Esophagus squamous epithelium (tissue), 5 donors: ENCODE results near the gene RTEL1. TPM values are rescaled to one million over a fixed set of nuclear protein-coding genes. Genes with fewer than 3 reads are reported as not detected.
A peak's percentile ranks its signal among the peaks of the same experiment; 100 is the strongest.
"Not testable (repeated sequence)": the region's sequence is repeated elsewhere in the genome, so short reads cannot be mapped to it uniquely, and the experiment has no call there.

Source experiments
- DNase-seq: peaks from one replicate; lab custom pipeline; 2025; lab: John Stamatoyannopoulos, UW
- H3K27ac ChIP-seq, 4 donors: fragments of 200-600 bp; sonication (generic); one replicate each; pipeline ENCODE4 v1.5.1; 2016 to 2019; ENCODE audit warnings: mild to moderate bottlenecking in 1 of 4
- H3K27me3 ChIP-seq, 4 donors: fragments of 200-600 bp; sonication (generic); 1 replicate in 3 of 4; 2 replicates in 1 of 4; pipeline versions ENCODE4 v1.5.1 to v1.6.0; 2017 to 2021; ENCODE audit warnings: antibody characterized with exemption in 1 of 4
- H3K36me3 ChIP-seq, 3 donors: fragments of 200-600 bp; sonication (generic); one replicate each; pipeline ENCODE4 v1.5.1; 2016 to 2019
- H3K4me1 ChIP-seq, 3 donors: fragments of 200-600 bp; sonication (generic); one replicate each; pipeline ENCODE4 v1.5.1; 2017 to 2019
- H3K4me3 ChIP-seq, 4 donors: fragments of 200-600 bp; sonication (generic); 1 replicate in 3 of 4; 2 replicates in 1 of 4; pipeline ENCODE4 v1.5.1; 2016 to 2019; ENCODE audit warnings: mild to moderate bottlenecking in 2 of 4, moderate library complexity in 1 of 4
- H3K9me3 ChIP-seq, 3 donors: fragments of 200-600 bp; sonication (generic); one replicate each; pipeline ENCODE4 v1.5.1; 2016 to 2019
- POLR2A ChIP-seq, 4 donors: fragments of 450-650 bp; IDR thresholded peaks; one replicate each; pipeline ENCODE4 v1.6.1; 2017; ENCODE audit warnings: antibody characterized with exemption in 4 of 4, mild to moderate bottlenecking in 4 of 4, moderate library complexity in 3 of 4
- WGBS, 2 donors: methylation state at CpG; one replicate each; pipeline ENCODE4 v1.1.5; 2018; 5-methylcytosine and 5-hydroxymethylcytosine counted together
- intact Hi-C: fragments of 100-400 bp; cut with DNase I; formaldehyde crosslinking; loops from one replicate; pipeline ENCODE4 v1.15.0; 2022
- total RNA-seq, 4 donors: library from RNA; depleted of rRNA; stranded (reverse); fragments of >200 nt; gene quantifications; one replicate each; pipeline ENCODE4 v1.1.0, GENCODE V29; 2016
- TF ChIP-seq, protein P1 (sequence below), 6 experiments: fragments of 450-650 bp in 4 of 6; fragments of 200-600 bp in 2 of 6; sonication (generic) in 2 of 6; IDR thresholded peaks; one replicate each; pipeline ENCODE4 v1.5.1; 2016 to 2019; ENCODE audit warnings: antibody characterized with exemption in 6 of 6, mild to moderate bottlenecking in 4 of 6, moderate library complexity in 4 of 6
- donor health status: DM: yes; HTN: yes; CAD: no.

RTEL1 gene
- total RNA-seq, 4 donors from 2014 or later, result 6.4 to 22.7 (median 12.8) TPM

DNA sequence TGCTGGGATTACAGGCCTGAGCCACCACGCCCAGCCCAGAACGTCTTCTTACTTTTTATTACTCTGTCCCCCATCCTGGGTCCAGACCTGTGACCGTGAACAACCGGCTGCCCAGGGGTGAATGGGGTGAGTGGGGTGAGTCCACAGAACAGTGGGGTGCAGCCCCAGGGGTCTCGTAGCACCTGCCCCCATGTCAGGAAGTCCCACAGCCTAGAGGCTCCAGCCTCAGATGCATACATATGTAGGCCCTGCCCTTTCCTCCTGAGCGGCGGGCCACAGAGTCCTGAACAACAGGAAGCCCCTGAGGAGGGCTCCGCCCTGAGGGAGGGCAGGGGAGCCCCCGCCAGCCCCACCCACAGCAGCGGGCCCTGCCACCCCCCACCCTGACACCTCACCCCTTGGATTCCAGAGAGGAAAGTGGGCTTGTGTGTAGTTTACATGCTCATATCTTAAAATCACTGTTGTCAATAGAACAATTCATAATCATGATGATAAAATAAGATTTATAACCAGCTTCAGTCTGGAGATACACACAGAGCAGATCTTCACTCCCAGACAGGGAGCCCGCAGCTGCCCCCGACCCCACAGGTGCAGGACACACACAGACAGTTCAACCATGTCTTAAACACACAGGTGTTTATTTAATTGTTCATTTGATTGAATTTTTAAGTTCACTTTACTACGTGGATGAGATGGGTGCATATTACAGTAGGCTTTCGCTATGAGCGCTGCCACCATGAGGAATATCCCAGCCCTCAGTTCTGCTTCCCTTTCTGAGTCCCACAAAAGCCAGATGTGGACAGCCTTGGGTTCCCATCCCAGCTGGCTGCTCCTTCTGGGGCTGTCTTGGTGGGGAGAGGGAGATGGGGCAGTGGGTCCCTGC lies 18.8 kb upstream of the RTEL1 start:
- peak overlapping the region; percentile 43 to 75 (median 62) for H3K27ac ChIP-seq
- intact Hi-C loops, result no loop called here

DNA sequence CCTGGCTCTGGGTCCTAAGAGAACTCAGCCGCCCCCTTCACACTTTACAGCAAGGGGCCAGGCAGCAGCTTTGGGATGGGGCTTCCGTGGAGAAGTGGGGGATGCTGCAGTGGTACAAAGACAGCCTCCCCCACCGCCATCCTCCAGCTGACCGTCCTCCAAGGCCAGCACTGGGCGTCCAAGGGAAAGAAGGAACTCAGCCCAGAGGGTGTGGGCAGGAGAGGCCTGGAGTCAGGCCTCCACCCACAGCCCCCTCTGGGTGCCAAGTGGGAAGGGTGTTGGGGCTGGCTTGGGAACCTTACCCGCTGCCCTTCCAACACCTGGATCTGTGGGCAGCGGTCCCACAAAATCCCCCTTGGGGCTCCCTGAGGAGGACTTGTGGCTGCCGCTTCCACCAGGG lies 18.0 kb upstream of the RTEL1 start:
- Histone ChIP-seq H3K27me3 (no peaks in the 10 kb centered on the region), H3K27ac (peak overlapping the region; percentile 43 to 75 (median 62)), H3K4me1 (peaks cover 11 to 38% (median 17%) of the 10 kb centered on the region in 3 donors), H3K36me3 (no peaks in the 10 kb centered on the region), H3K4me3 (peak overlapping the region in 3 of 4 donors; percentile 54 to 70 (median 66)), H3K9me3 (no peaks in the 10 kb centered on the region)
- TF ChIP-seq POLR2A (IDR thresholded peaks at IDR 0.05), result no peak
- TF ChIP-seq, protein P1, sequence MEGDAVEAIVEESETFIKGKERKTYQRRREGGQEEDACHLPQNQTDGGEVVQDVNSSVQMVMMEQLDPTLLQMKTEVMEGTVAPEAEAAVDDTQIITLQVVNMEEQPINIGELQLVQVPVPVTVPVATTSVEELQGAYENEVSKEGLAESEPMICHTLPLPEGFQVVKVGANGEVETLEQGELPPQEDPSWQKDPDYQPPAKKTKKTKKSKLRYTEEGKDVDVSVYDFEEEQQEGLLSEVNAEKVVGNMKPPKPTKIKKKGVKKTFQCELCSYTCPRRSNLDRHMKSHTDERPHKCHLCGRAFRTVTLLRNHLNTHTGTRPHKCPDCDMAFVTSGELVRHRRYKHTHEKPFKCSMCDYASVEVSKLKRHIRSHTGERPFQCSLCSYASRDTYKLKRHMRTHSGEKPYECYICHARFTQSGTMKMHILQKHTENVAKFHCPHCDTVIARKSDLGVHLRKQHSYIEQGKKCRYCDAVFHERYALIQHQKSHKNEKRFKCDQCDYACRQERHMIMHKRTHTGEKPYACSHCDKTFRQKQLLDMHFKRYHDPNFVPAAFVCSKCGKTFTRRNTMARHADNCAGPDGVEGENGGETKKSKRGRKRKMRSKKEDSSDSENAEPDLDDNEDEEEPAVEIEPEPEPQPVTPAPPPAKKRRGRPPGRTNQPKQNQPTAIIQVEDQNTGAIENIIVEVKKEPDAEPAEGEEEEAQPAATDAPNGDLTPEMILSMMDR (IDR thresholded peaks at IDR 0.05), result no peak
- intact Hi-C loops, result no loop called here
- WGBS, 2 donors, result 73 to 90% methylated on average over 2 to 5 of the region's 8 CpGs
- no peak for DNase-seq

More for the DNA sequence above, 18.8 kb upstream of the RTEL1 start:
- Histone ChIP-seq H3K4me3 (peak overlapping the region in 2 of 4 donors; percentile 54 to 66), H3K27me3 (no peaks in the 10 kb centered on the region), H3K9me3 (no peaks in the 10 kb centered on the region), H3K4me1 (peaks cover 11 to 38% (median 17%) of the 10 kb centered on the region in 3 donors), H3K36me3 (no peaks in the 10 kb centered on the region)
- WGBS, 2 donors, result 38 to 60% methylated on average over 4 to 10 of the region's 15 CpGs
- TF ChIP-seq, protein P1 (IDR thresholded peaks at IDR 0.05), result no peak
- peak in 1 of 4 donors; percentile 63 for TF ChIP-seq POLR2A (IDR thresholded peaks at IDR 0.05)
- DNase-seq, result no peak

DNA sequence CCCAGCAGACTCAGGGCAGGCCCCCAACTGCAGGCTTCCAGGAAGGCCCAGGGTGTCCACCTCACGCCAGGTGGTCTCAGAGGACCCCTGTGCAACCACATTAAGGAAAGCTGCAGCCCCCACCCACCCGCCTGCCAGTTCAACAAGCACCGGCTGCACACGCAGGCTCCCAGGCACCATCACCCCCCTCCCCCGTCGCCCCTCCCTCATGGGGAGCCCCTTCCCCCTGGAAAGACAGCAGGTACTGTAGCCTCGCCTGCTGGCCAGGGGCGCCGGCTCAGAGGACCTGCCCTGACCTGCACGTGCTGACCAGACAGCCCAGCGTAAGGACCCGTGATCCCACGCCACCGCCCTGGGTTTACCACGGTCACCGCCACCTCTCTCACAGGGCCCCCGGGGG lies 17.4 kb upstream of the RTEL1 start:
- intact Hi-C loops, H3K36me3 ChIP-seq, DNase-seq, H3K9me3 ChIP-seq, H3K27me3 ChIP-seq: not testable (repeated sequence)
- Histone ChIP-seq H3K27ac (peak overlapping the region; percentile 43 to 75 (median 62)), H3K4me3 (peak overlapping the region; percentile 3 to 70 (median 60)), H3K4me1 (peaks cover 11 to 38% (median 17%) of the 10 kb centered on the region in 3 donors)
- no CpG with 5 or more reads among the region's 17 CpGs for WGBS, 2 donors

DNA sequence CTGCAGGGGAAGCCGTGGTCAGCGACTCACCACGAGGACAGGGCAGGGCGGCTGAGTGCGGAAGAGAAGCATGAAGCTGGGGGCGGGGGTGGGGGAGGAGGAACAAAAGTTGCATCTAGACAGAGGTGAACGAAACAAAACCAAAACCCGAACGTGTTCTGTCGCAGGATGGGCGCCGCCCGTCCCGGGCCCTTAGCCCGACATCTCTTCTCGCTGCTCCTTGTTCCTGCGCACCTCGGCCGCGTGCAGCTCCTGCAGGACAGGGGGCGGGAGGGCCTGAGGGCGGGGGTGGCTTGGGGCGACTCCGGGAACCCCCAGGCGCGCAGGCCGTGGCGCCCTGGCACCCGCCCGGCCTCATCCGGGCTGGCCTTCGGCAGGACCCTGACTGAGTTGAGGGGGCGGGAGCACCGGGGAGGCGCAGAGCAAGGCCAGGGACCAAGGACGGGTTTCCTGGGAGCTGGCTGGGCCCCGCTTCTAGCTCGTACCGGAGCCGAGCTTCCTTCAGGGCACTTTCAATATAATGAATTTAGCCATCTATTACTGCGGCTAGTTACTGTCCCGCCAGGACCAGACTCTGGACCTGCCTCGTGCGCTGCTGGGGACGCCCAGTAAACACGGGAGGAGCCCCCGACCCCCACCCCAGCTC lies 16.8 kb upstream of the RTEL1 start:
- Histone ChIP-seq H3K27ac (peak overlapping the region; percentile 87 to 92 (median 90)), H3K27me3 (no peaks in the 10 kb centered on the region), H3K9me3 (no peaks in the 10 kb centered on the region), H3K4me3 (peak overlapping the region; percentile 66 to 73 (median 69)), H3K4me1 (peaks cover 11 to 38% (median 17%) of the 10 kb centered on the region in 3 donors), H3K36me3 (no peaks in the 10 kb centered on the region)
- DNase-seq, result no peak
- intact Hi-C loops, result no loop called here
- 20 to 80% methylated on average over 4 to 25 of the region's 47 CpGs for WGBS, 2 donors
- TF ChIP-seq POLR2A (IDR thresholded peaks at IDR 0.05), result peak in 1 of 4 donors; percentile 52
- TF ChIP-seq, protein P1 (IDR thresholded peaks at IDR 0.05), result no peak

DNA sequence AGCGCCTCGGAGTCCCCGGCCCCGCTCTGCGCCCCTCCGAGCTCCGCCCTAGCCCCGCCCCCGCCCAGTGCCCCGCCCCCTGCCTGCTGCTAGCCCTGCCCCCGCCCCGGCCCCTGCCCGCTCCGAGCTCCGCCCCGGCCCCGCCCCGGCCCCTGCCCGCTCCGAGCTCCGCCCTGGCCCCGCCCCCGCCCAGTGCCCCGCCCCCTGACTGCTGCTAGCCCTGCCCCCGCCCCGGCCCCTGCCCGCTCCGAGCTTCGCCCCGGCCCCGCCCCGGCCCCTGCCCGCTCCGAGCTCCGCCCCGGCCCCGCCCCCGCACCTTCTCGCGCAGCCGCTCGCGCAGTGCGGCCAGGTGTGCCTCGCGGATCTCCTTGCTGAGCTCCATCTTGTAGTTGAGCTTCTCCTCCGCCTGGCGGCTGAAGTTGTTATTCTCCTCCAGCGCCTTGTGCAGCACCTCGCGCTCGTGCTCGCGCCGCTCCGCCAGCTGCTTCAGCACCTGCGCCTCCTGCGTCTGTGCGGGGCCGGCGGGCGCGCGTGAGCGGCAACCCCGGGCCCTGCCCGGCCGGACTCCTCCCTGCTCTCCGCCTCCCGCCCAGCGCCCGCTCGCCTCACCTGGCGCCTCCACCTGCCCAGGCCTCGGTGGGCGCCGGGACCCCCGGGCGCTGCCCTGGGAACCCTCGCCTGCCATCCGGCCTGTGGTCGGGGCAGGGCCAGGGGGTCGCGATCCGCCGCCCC lies 16.2 kb upstream of the RTEL1 start:
- H3K36me3 ChIP-seq, result no peaks in the 10 kb centered on the region
- intact Hi-C loops, result no loop called here
- H3K4me3 ChIP-seq, result peak overlapping the region; percentile 66 to 73 (median 69)
- H3K4me1 ChIP-seq, result peaks cover 11 to 38% (median 17%) of the 10 kb centered on the region in 3 donors
- H3K9me3 ChIP-seq, result no peaks in the 10 kb centered on the region
- peak; percentile 83 for DNase-seq
- TF ChIP-seq POLR2A (IDR thresholded peaks at IDR 0.05), result peak in 1 of 4 donors; percentile 3
- TF ChIP-seq, protein P1 (IDR thresholded peaks at IDR 0.05), result peak; percentile 15 to 78 (median 71)
- 1% methylated on average over 22 of the region's 86 CpGs; no CpG with 5 or more reads in 1 of the 2 donors for WGBS, 2 donors
- peak overlapping the region; percentile 87 to 92 (median 90) for H3K27ac ChIP-seq
- H3K27me3 ChIP-seq, result no peaks in the 10 kb centered on the region
